Parathyroid adenoma (tissue), 2 donors: ENCODE data around the gene MRPL9.

ENCODE experiments used
- H2AFZ ChIP-seq: fragments of 300-600 bp; sonication (generic); one replicate; pipeline ENCODE4 v1.7.0; 2017; ENCODE audit warnings: antibody characterized with exemption, mild to moderate bottlenecking
- H3K27ac ChIP-seq: fragments of 300-600 bp; sonication (generic); one replicate; pipeline ENCODE4 v1.7.0; 2017
- H3K27me3 ChIP-seq: fragments of 300-600 bp; sonication (generic); one replicate; pipeline ENCODE4 v1.7.0; 2017; ENCODE audit warnings: low read length; ENCODE audit not compliant: control insufficient read depth, insufficient read depth
- H3K36me3 ChIP-seq: fragments of 300-600 bp; sonication (generic); one replicate; pipeline ENCODE4 v1.7.0; 2017; ENCODE audit warnings: low read length; ENCODE audit not compliant: control insufficient read depth, insufficient read depth
- H3K4me1 ChIP-seq: fragments of 300-600 bp; sonication (generic); one replicate; pipeline ENCODE4 v1.7.0; 2017; ENCODE audit warnings: control low read depth
- H3K4me2 ChIP-seq: fragments of 300-600 bp; sonication (generic); one replicate; pipeline ENCODE4 v1.7.0; 2017; ENCODE audit warnings: low read length
- H3K4me3 ChIP-seq: fragments of 300-600 bp; sonication (generic); one replicate; pipeline ENCODE4 v1.7.0; 2017; ENCODE audit warnings: low read depth, low read length
- H3K79me2 ChIP-seq: fragments of 300-600 bp; sonication (generic); one replicate; pipeline ENCODE4 v1.7.0; 2017; ENCODE audit warnings: control low read depth
- H3K9ac ChIP-seq: fragments of 300-600 bp; sonication (generic); one replicate; pipeline ENCODE4 v1.7.0; 2017; ENCODE audit warnings: mild to moderate bottlenecking
- H3K9me3 ChIP-seq: fragments of 300-600 bp; sonication (generic); one replicate; pipeline ENCODE4 v1.7.0; 2017; ENCODE audit warnings: low read length; ENCODE audit not compliant: control insufficient read depth
- TF ChIP-seq, protein P1 (sequence below): fragments of 300-600 bp; sonication (generic); IDR thresholded peaks from one replicate; pipeline ENCODE4 v1.7.0; 2017; ENCODE audit warnings: antibody characterized with exemption, mild to moderate bottlenecking
- donor health status: primary hyperparathyroidism.

The MRPL9 gene

DNA sequence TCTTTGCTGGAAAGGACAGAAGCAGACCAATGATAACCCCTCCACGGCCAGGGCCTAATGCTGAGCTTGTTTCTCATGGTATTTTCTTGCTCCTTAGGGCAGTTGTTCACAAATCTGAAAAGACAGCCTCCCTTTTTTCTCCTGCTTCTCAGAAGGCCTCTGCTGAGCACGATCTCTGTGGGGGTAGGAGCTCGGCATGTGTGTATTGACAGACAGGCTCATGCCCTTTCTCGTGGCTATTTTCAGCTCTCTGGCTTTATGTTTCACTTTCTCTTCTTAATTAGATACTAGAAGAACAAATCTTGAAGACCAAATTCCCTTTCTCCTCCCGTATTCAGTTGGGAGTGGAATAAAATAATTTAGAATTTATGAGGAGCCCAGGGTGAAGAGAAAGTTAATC, 42.7 kb downstream of the MRPL9 start:
- H3K4me3 ChIP-seq: no peak overlapping the region
- H3K9me3 ChIP-seq: no peaks in the 10 kb centered on the region
- H2AFZ ChIP-seq: peak overlapping the region; percentile 72
- no peaks in the 10 kb centered on the region for H3K36me3 ChIP-seq
- H3K27ac ChIP-seq: peak overlapping the region; percentile 58
- no peaks in the 10 kb centered on the region for H3K27me3 ChIP-seq
- H3K9ac ChIP-seq: no peak overlapping the region
- TF ChIP-seq, protein P1, sequence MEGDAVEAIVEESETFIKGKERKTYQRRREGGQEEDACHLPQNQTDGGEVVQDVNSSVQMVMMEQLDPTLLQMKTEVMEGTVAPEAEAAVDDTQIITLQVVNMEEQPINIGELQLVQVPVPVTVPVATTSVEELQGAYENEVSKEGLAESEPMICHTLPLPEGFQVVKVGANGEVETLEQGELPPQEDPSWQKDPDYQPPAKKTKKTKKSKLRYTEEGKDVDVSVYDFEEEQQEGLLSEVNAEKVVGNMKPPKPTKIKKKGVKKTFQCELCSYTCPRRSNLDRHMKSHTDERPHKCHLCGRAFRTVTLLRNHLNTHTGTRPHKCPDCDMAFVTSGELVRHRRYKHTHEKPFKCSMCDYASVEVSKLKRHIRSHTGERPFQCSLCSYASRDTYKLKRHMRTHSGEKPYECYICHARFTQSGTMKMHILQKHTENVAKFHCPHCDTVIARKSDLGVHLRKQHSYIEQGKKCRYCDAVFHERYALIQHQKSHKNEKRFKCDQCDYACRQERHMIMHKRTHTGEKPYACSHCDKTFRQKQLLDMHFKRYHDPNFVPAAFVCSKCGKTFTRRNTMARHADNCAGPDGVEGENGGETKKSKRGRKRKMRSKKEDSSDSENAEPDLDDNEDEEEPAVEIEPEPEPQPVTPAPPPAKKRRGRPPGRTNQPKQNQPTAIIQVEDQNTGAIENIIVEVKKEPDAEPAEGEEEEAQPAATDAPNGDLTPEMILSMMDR: no peak
- peaks cover 6% of the 10 kb centered on the region for H3K4me1 ChIP-seq
- peak overlapping the region; percentile 37 for H3K4me2 ChIP-seq
- no peaks in the 10 kb centered on the region for H3K79me2 ChIP-seq

DNA sequence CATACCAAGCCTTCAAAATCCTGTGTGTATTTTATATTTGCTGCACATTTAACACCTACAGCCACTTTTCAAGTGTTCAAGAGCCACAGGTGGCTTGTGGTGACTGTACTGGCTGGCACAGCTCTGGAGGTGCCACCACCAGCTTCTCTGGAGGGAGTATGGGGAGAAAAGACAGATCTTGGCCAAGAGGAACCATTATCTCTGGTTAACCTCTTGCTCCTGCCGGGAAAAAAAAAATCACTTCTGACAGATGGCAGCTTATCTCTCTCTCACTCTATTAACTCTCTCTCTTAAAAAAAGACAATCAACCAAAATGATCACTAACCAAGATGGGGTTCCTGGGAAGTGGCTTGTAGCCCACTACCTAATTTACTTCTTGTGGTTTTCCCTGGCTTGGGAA, 43.2 kb downstream of the MRPL9 start:
- Histone ChIP-seq H3K4me1 (peaks cover 6% of the 10 kb centered on the region), H3K27ac (peak overlapping the region; percentile 58)

DNA sequence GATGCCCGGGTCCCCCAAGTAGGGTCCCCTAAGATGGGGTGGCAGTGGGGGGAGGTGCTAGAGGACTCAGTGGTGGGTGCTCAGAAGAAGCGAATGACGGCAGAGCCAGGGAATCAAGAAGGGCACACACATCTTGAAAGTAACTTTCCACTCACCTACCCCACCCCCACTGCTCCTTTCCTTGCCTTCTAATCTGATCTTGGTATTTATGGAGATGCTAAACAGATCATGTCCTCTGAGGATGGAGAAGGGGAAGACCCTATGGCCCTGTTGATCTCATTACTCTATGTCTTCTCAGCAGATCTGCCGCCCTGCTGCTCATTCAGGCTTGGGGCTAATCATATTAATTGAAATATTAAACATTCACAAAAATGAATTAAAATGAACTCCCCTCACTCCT, 44.6 kb downstream of the MRPL9 start:
- TF ChIP-seq, protein P1: no peak
- Histone ChIP-seq H3K9me3 (no peaks in the 10 kb centered on the region), H3K27me3 (no peaks in the 10 kb centered on the region), H3K36me3 (no peaks in the 10 kb centered on the region), H3K4me3 (no peak overlapping the region), H3K27ac (peak overlapping the region; percentile 48), H3K4me1 (peaks cover 6% of the 10 kb centered on the region), H3K9ac (no peak overlapping the region), H3K79me2 (no peaks in the 10 kb centered on the region), H3K4me2 (no peak overlapping the region), H2AFZ (peak overlapping the region; percentile 31)

More for the DNA sequence above, 43.2 kb downstream of the MRPL9 start:
- Histone ChIP-seq H3K9ac (no peak overlapping the region), H3K36me3 (no peaks in the 10 kb centered on the region), H3K27me3 (no peaks in the 10 kb centered on the region), H3K79me2 (no peaks in the 10 kb centered on the region), H2AFZ (peak overlapping the region; percentile 72), H3K4me2 (peak overlapping the region; percentile 17), H3K9me3 (no peaks in the 10 kb centered on the region), H3K4me3 (no peak overlapping the region)
- TF ChIP-seq, protein P1: no peak

DNA sequence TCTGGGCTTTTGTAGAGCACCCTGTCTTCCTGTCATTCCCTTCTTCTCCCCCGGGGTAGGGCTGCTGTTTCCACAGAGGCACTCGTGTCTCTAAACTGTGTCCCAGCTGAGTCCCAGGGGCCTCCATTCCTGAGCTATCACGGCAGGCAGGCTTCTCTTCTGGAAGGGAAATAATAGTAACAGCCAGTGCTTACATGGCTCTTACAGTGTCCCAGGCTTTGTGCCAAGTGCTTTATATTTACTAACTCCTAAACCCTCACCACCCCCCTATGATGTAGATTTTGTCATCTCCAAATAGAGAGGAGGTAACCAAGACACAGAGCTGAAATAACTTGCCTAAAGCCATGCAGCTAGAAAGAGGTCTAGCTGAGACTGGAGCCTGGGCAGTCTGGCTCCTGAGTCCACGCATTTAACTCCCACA, 45.3 kb downstream of the MRPL9 start:
- Histone ChIP-seq H3K9ac (no peak overlapping the region), H3K27me3 (no peaks in the 10 kb centered on the region), H2AFZ (peak overlapping the region; percentile 31), H3K79me2 (no peaks in the 10 kb centered on the region), H3K36me3 (no peaks in the 10 kb centered on the region), H3K4me3 (no peak overlapping the region), H3K4me1 (peaks cover 6% of the 10 kb centered on the region), H3K4me2 (no peak overlapping the region), H3K9me3 (no peaks in the 10 kb centered on the region), H3K27ac (peak overlapping the region; percentile 48)
- TF ChIP-seq, protein P1: no peak
